LNCaP clone FGC (cell line): ENCODE results near the gene HOXA6.

Source experiments
- DNase-seq: peaks from one replicate; pipeline ENCODE4 v3.0.0-alpha.2; 2011; ENCODE audit warnings: low read depth
- H3K4me3 ChIP-seq: 2 replicates; pipeline ENCODE4 v1.5.1; 2011; ENCODE audit warnings: mild to moderate bottlenecking, low read depth, low read length, control low read depth
- TF ChIP-seq, protein P1 (sequence below): IDR thresholded peaks from 2 replicates; pipeline ENCODE4 v1.5.1; 2012; ENCODE audit warnings: mild to moderate bottlenecking; ENCODE audit not compliant: control insufficient read depth, insufficient read depth; ENCODE audit errors: extremely low read depth

The HOXA6 gene

DNA sequence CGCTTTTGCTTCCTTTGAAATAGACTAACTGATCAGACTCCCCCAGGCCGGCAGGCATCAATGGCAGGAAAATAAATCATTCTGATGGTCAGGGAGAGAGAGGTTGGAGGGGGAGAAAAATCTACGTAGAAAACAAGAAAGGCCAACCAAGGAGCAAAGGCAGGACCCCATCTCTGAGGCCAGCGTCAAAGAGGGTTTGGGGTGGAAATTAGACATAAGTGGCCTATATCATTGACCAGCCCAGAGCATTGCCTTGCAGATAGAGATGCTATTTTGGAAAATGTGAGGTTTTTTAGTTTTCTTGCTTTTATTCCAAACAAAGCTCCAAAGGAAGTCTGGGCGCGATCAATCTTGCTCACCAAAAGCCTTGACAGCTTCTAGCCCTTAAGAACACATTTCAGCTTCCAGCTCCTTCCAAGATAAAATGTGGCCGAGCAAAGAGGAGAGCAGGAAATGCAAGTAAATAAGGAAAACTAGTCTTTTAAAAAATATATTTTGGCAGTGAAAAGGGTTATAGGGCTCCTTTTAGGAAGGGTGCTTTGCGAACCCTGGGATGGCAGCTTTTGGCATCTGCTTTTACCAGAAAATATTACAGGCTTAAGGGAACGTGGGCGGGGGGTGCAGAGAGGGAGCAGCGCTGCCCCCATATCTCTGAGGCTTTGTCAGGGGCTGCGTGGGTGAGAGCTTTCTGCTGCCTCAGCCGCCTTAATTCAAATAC lies 43.1 kb downstream of the HOXA6 start:
- no peak overlapping the region for H3K4me3 ChIP-seq
- no peak for DNase-seq
- TF ChIP-seq, protein P1, sequence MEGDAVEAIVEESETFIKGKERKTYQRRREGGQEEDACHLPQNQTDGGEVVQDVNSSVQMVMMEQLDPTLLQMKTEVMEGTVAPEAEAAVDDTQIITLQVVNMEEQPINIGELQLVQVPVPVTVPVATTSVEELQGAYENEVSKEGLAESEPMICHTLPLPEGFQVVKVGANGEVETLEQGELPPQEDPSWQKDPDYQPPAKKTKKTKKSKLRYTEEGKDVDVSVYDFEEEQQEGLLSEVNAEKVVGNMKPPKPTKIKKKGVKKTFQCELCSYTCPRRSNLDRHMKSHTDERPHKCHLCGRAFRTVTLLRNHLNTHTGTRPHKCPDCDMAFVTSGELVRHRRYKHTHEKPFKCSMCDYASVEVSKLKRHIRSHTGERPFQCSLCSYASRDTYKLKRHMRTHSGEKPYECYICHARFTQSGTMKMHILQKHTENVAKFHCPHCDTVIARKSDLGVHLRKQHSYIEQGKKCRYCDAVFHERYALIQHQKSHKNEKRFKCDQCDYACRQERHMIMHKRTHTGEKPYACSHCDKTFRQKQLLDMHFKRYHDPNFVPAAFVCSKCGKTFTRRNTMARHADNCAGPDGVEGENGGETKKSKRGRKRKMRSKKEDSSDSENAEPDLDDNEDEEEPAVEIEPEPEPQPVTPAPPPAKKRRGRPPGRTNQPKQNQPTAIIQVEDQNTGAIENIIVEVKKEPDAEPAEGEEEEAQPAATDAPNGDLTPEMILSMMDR: no peak

DNA sequence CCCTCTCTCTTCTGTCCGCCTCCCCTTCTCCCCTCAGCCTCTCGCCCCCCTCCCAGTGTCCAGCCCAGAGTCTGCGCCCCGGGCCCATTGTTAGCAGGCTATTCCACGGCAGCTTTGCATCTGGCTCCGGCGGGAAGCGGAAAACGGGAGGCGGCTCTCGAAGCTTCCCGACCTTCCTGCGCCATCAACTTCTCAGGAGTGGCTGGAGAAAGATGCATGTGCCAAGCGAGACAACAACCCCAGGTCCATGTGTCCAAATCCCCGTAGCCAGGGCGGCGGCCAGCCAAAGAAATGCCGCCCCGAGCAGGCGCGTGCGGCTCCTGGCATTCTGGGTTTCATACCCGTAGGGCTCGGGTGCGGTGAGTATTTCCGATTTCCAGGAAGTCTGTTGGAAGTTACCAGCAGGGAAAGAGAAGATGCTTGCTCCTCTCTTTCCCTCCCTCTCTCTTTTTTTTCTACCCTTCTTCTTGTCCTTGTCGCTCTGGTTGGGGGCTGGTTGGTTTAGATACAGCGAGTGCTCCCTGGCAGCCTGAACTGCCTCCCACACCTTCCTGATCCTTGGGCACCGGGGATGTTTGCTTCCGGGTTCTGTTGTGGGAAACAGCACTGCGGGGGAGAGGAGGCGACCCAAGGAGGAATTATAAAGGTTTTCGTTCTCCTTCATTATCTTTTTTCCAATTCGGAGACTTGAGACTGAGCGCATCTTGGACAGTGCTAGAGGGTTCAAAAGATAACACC lies 43.9 kb downstream of the HOXA6 start:
- TF ChIP-seq, protein P1: no peak
- H3K4me3 ChIP-seq: no peak overlapping the region
- DNase-seq: no peak

DNA sequence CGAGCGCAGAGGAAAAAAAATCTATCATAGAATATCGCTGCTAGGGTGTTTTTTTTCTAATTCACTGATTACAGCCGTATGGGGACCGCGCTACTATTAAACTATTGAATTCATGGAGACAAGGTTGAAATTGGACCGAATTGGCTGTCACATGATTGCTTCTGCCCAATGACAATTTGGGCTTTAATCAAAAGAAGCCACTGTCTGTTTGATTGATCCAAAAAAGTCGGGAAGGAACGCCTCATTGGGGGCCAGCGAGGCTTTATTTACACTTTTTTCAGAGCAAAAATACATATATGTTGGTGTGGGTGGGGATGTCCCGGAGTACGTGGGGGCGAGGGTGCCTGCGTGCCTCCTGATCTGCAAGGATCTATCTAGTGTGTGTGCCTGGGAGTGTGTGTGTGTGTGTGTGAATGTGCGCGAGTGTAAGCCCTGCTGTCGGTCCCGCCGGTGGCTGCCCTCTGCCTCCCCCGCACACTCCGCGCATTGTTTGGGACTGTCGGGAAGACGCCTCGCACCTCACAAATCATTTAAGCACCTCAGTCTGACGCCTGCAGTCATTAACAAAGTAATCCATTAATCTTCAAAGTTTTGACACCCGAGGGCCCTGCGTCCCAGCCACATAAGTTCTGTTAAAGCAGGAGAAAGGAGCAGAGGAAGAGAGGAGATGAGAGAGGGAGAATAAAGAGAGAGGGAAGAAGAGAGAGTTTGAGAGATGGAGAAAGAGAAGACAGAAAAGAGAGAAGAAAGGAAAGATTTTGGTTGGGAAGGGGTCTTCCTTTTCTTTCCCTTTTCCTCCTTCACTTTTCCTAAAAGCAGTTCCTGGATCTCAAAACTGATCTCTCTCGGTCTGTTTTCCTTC lies 44.8 kb downstream of the HOXA6 start, which contains the start of gene HOXA2:
Gene HOXA2, minus strand, starts transcription at position 103 of the 862 bp plus-strand sequence. CDS start 183 bp downstream, outside the sequence.
- no peak within 1 kb of the TSS for H3K4me3 ChIP-seq
- DNase-seq: no peak
- TF ChIP-seq, protein P1: no peak

DNA sequence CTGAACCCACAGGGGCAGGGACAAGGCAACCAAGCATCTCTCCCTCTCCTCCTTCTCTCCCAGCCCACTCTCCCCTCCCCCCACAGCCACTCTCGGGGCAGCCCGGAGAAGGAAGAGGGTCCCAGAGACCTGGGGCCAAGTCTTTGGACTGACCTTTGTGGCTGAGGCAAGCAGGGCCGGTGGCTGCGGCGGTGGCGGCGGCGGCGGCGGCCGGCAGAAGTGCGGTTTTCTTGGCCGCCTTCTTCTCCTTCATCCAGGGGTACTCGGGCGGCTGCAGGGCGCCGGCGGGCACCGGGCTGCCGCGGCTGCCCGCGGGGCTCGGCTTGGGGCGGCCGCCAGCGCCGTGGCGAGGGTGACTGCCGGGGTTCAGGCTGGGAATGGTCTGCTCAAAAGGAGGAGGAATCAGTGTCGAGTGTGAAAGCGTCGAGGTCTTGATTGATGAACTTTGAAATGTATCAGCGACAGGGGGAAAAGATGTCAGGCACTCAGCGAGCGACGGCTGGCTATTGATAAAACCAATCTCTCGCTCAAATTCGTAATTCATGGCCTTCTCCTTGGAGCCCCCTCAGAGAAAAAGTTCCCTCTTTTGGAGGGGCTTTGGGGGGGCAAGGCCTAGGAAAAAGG lies 45.5 kb downstream of the HOXA6 start:
- TF ChIP-seq, protein P1: no peak
- no peak overlapping the region for H3K4me3 ChIP-seq
- no peak for DNase-seq

DNA sequence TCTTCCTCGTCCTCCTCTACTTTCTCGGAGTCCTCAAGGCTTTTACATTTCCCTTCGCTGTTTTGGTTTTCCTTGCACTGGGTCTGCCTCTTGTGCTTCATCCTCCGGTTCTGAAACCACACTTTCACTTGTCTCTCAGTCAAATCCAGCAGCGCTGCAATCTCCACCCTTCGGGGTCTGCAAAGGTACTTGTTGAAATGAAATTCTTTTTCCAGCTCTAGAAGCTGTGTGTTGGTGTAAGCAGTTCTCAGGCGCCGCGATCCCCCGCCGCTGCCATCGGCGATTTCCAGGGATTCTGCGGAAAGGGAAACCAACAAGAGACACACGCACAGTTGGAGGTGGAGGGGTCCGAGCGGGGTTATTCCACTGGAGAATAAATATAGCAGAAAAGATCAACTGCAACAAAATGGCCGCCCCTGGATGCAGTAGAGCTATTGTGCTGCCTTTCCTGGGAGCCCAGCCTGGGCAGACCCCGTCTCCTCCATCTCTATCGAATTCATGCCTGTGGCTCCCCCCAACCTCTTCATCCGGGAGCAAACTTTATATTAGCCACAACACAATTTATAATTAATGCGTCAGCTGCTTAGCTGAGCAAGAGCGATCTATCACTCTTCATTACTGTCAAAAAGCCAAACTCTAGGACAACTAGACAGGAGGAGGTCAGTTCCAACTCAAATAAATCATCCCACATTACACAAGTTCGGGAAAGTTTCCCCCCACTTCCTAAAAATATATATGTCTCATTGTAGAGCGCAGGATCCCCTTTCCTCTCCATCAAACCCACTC lies 46.2 kb downstream of the HOXA6 start:
- TF ChIP-seq, protein P1: no peak
- no peak for DNase-seq
- H3K4me3 ChIP-seq: no peak overlapping the region
